Activated CD4-positive, alpha-beta memory T cell treated with anti-CD3 and anti-CD28 coated beads for 36 hours (primary cell): Measurements from ENCODE around the gene SYNPO2L. TPM values are rescaled to one million over a fixed set of nuclear protein-coding genes. Genes with fewer than 3 reads are reported as not detected.
"Not testable (repeated sequence)": the region's sequence is repeated elsewhere in the genome, so short reads cannot be mapped to it uniquely, and the experiment has no call there.

Source experiments
- CTCF ChIA-PET: fragments of 350-600 bp; sonication (Branson Sonifier 250); formaldehyde crosslinking; loops from one replicate; lab custom pipeline; 2021; ENCODE audit warnings: antibody characterized with exemption, inconsistent platforms; lab: Charles Lee
- POLR2A ChIA-PET: fragments of 350-600 bp; sonication (Branson Sonifier 250); formaldehyde crosslinking; loops from one replicate; lab custom pipeline; 2021; ENCODE audit warnings: antibody characterized with exemption; lab: Charles Lee
- DNase-seq: peaks from one replicate; pipeline ENCODE4 v3.0.0-alpha.2; 2020
- H3K27ac Mint-ChIP-seq: one replicate; pipeline ENCODE4 v1.8.0; 2021; ENCODE audit warnings: mixed read lengths
- H3K27me3 Mint-ChIP-seq: one replicate; pipeline ENCODE4 v1.8.0; 2021; ENCODE audit warnings: mixed read lengths
- H3K36me3 Mint-ChIP-seq: one replicate; pipeline ENCODE4 v1.8.0; 2021; ENCODE audit warnings: mixed read lengths
- H3K4me1 Mint-ChIP-seq: one replicate; pipeline ENCODE4 v1.8.0; 2021; ENCODE audit warnings: low read depth, mixed read lengths
- H3K4me3 Mint-ChIP-seq: one replicate; pipeline ENCODE4 v1.8.0; 2021; ENCODE audit warnings: mild to moderate bottlenecking, mixed read lengths
- H3K9me3 Mint-ChIP-seq: one replicate; pipeline ENCODE4 v1.8.0; 2021; ENCODE audit warnings: mixed read lengths
- intact Hi-C: fragments of 100-400 bp; cut with micrococcal nuclease; formaldehyde crosslinking; loops from one replicate; pipeline ENCODE4 v1.15.1; 2023
- total RNA-seq, 2 experiments: library from RNA; stranded (reverse); gene quantifications; one replicate each; pipeline ENCODE4 v1.2.3, GENCODE V29; 2021

SYNPO2L gene
- total RNA-seq, 2 experiments from 2014 or later, result not detected

DNA sequence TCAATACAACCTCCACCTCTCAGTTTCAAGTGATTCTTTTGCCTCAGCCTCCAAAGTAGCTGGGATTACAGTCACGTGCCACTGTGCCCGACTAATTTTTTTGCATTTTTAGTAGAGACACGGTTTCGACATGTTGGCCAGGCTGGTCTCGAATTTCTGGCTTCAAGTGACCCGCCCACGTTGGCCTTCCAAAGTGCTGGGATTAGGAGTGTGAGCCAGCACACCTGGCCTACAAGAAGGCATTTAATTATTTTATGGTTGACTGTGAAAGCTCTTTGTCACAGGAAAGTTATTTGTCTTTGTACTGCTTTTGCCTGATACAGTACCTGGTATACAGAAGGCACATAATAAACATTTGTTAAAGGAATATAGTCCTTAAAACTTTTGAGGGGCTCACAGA, 27.4 kb downstream of the SYNPO2L start:
- intact Hi-C loops, result loop anchor here (5.0 to 10.0 kb wide), 3 partner anchors 101 to 216 kb away; partner anchors contain the start of gene ANXA7
- H3K27me3 Mint-ChIP-seq, result no peaks in the 10 kb centered on the region

DNA sequence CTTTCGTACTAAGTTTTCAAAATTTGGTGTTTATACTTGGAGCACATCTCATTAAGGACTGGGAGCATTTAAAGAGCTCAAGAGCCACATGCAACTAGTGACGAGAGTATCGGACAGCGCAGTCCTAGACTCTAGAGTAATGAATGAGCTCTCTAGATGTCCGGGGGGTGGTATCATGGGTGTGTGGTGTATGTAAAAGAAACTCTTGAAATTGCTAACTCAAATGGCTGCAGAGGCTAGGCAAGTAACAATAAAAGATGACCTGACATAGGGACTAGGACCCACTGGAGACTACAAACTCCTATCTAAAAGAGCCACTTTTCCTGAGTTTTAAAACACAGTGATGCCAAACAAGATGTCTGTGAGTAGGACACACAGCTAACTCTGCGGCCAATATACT, 28.5 kb downstream of the SYNPO2L start:
- ChIA-PET CTCF (interaction anchor here (0.7 to 3.0 kb wide), 2 partner anchors 17 to 98 kb away, joined by 3 to 16 read pairs; no protein-coding TSS in a partner anchor), POLR2A (interaction anchor here (0.6 to 0.9 kb wide), 2 partner anchors 141 to 380 kb away, joined by 3 read pairs; partner anchors contain the start of gene DNAJC9)
- peaks cover 17% of the 10 kb centered on the region for H3K4me1 Mint-ChIP-seq
- no peak overlapping the region for H3K27ac Mint-ChIP-seq
- H3K36me3 Mint-ChIP-seq, result peaks cover 3% of the 10 kb centered on the region
- no peaks in the 10 kb centered on the region for H3K9me3 Mint-ChIP-seq
- DNase-seq, result no peak
- intact Hi-C loops, result loop anchor here (5.0 to 10.0 kb wide), 3 partner anchors 100 to 215 kb away; partner anchors contain the start of gene ANXA7
- H3K4me3 Mint-ChIP-seq, result peak overlapping the region; percentile 94
- no peaks in the 10 kb centered on the region for H3K27me3 Mint-ChIP-seq

More for the DNA sequence above, 27.4 kb downstream of the SYNPO2L start:
- CTCF ChIA-PET, result interaction anchor here (3.0 kb wide), 1 partner anchor 16 kb away, joined by 16 read pairs; no protein-coding TSS in a partner anchor
- no peak overlapping the region for H3K4me3 Mint-ChIP-seq
- H3K36me3 Mint-ChIP-seq, result peaks cover 3% of the 10 kb centered on the region
- no peaks in the 10 kb centered on the region for H3K9me3 Mint-ChIP-seq
- H3K27ac Mint-ChIP-seq, result no peak overlapping the region
- H3K4me1 Mint-ChIP-seq, result peaks cover 17% of the 10 kb centered on the region
- POLR2A ChIA-PET, result no interaction called here
- DNase-seq, result no peak

DNA sequence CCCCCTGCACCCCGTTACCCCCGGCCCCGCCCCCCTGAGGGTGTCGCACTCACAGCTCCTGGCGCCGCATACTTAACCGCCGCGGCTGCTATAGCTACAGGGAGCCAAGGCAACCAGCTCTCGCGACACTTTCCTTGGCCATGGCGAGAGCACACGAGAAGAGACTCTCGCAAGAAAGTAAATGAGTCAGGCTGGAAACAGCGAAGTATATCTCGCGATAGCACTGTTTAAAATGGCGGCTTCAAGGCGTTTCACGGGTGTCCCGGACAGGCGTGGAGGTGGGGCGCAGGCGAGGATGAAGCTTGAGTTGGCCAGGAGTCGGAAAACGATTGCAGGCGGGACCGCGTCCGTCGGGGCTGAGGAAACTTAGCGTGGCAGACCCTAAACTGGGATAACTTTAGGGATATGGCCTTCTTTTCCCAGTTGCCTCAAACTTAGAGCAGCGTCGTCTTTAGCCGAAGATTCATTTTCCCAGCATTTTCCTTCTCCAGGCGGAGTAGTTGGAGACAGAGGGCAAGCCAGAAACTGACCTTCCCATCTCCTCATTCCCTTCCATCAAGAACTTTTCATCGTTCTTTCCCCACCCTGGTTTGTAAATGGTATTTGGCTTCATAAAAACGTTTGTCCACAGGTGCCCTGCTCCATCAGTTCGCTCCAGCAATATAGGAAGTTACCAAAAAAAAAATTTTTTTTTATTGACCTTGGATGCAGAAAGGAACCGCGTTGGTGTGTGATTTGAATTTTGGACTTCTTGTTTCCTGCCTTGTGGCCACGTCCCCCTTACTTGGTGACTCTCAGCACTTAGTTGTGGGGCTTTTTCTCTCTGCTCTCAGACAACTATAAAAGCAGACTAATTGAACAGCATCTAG, 29.7 kb downstream of the SYNPO2L start:
- ChIA-PET CTCF (interaction anchor here (0.6 to 2.0 kb wide), 4 partner anchors 10 to 96 kb away, joined by 3 to 9 read pairs (median 4); no protein-coding TSS in a partner anchor), POLR2A (interaction anchor here (0.6 to 1.0 kb wide), 3 partner anchors 66 to 529 kb away, joined by 3 to 5 read pairs (median 3); no protein-coding TSS in a partner anchor)
- no peaks in the 10 kb centered on the region for H3K27me3 Mint-ChIP-seq
- intact Hi-C loops, result loop anchor here (1.0 to 10.0 kb wide), 4 partner anchors 99 to 379 kb away; partner anchors contain the start of genes ANXA7 and DNAJC9
- H3K4me1 Mint-ChIP-seq, result peaks cover 17% of the 10 kb centered on the region
- peak overlapping the region; percentile 94 for H3K4me3 Mint-ChIP-seq
- H3K36me3 Mint-ChIP-seq, result peaks cover 3% of the 10 kb centered on the region
- no peaks in the 10 kb centered on the region for H3K9me3 Mint-ChIP-seq
- DNase-seq, result peak; percentile 96
- H3K27ac Mint-ChIP-seq, result peak overlapping the region; percentile 93

DNA sequence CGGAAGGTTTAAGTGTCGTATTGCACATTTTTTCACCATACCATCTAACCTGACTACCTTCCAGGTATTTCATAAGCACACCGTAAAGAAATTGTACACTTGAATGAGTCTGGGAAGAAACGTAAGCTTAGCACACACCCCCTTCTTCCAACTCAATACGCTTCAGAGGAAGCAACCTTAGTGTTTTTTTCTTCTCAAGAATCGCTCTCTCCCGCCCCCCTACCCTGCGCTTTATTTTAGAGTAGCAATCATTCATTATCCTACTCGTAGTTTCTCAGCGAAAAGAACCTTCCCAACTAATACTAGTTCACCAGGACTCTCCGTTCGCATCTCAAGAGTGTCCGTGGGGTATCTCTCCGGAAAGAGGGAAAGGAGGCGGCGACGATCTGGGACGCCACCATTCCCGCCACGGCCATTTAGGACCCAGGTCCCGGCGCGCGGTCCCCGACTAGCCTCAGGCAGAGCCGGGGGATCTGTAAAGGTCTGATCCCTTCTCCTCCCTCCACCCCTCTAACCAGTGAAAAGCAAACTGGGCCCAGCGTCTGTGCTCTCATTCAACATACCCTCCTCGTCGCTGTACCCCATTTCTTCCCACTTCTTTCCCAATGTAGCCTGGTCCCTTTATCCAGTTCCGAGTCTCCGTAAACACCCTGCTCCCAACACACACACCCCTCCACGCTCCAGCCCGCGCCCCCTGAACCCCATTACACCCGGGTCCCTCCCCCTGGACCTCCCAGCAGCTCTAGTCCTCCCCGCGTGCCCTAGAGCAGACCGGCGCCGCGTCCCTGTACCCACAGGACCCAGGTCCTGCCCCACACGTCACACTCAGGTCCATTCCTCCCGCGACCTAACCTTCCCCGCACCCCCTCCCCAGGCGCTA, 30.6 kb downstream of the SYNPO2L start:
- peak; percentile 32 for DNase-seq
- intact Hi-C loops, result loop anchor here (5.0 to 10.0 kb wide), 3 partner anchors 98 to 213 kb away; partner anchors contain the start of gene ANXA7
- no peaks in the 10 kb centered on the region for H3K9me3 Mint-ChIP-seq
- H3K27ac Mint-ChIP-seq, result peak overlapping the region; percentile 93
- H3K36me3 Mint-ChIP-seq, result peaks cover 3% of the 10 kb centered on the region
- ChIA-PET POLR2A (interaction anchor here (0.6 to 1.0 kb wide), 4 partner anchors 65 to 528 kb away, joined by 3 to 7 read pairs (median 4); no protein-coding TSS in a partner anchor), CTCF (interaction anchor here (0.8 to 2.0 kb wide), 3 partner anchors 9 to 95 kb away, joined by 3 to 9 read pairs (median 4); no protein-coding TSS in a partner anchor)
- no peaks in the 10 kb centered on the region for H3K27me3 Mint-ChIP-seq
- peaks cover 17% of the 10 kb centered on the region for H3K4me1 Mint-ChIP-seq
- peak overlapping the region; percentile 94 for H3K4me3 Mint-ChIP-seq

DNA sequence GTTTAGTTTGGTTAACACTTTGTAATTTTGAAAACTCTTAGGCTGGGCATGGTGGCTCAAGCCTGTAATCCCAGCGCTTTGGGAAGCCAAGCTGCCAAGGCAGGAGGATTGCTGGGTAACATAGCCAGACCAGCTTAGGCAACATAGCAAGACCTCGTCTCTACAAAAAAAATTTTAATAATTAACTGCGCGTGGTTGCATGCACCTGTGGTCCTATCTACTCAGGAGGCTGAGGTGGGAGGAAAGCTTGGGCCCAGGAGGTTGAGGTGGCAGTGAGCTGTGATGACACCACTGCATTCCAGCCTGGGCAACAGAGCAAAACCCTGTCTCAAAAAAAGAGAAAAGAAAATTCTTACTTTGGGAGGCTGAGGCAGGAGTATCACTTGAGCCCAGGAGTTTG, 32.8 kb downstream of the SYNPO2L start:
- peaks cover 17% of the 10 kb centered on the region for H3K4me1 Mint-ChIP-seq
- H3K27me3 Mint-ChIP-seq, result no peaks in the 10 kb centered on the region
- POLR2A ChIA-PET, result no interaction called here
- no peaks in the 10 kb centered on the region for H3K9me3 Mint-ChIP-seq
- no peak overlapping the region for H3K4me3 Mint-ChIP-seq
- no peak for DNase-seq
- H3K36me3 Mint-ChIP-seq, result peaks cover 3% of the 10 kb centered on the region
- CTCF ChIA-PET, result interaction anchor here (1.0 to 1.4 kb wide), 2 partner anchors 20 to 94 kb away, joined by 3 read pairs; no protein-coding TSS in a partner anchor
- no peak overlapping the region for H3K27ac Mint-ChIP-seq
- intact Hi-C loops, result loop anchor here (10.0 kb wide), 1 partner anchor 152 kb away; a partner anchor contains a TSS

DNA sequence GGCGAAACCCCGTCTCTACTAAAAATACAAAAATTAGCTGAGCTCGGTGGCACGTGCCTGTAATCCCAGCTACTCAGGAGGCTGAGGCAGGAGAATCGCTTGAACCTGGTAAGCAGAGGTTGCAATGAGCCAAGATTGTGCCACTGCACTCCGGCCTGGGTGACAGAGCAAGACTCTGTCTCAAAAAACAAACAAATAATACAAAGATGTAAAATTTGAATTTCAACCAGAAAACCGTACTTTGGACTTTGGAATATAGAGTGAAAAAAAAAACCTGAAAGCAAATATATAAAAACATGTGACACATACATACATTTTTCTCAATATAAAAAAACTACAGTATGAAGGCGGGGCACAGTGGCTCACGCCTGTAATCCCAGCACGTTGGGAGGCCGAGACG, 34.9 kb downstream of the SYNPO2L start:
- CTCF ChIA-PET, H3K4me1 Mint-ChIP-seq, POLR2A ChIA-PET, H3K27me3 Mint-ChIP-seq, DNase-seq, H3K4me3 Mint-ChIP-seq, H3K27ac Mint-ChIP-seq, H3K9me3 Mint-ChIP-seq, H3K36me3 Mint-ChIP-seq: not testable (repeated sequence)
- intact Hi-C loops, result loop anchor here (10.0 kb wide), 1 partner anchor 154 kb away; a partner anchor contains a TSS

DNA sequence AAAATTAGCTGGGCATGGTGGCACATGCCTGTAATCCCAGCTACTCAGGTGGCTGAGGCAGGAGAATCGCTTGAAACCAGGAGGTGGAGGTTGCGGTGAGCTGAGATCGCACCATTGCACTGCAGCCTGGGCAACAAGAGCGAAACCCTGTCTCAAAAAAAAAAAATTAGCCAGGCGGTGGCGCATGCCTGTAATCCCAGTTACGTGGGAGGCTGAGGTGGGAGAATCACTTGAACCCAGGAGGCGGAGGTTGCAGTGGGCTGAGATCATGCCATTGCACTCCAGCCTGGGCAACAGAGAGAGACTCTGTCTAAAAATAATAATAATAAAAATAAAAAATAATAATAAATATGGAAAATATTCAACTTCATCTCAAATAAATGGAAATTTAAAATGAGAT, 38.7 kb downstream of the SYNPO2L start:
- intact Hi-C loops, result not testable (repeated sequence)

DNA sequence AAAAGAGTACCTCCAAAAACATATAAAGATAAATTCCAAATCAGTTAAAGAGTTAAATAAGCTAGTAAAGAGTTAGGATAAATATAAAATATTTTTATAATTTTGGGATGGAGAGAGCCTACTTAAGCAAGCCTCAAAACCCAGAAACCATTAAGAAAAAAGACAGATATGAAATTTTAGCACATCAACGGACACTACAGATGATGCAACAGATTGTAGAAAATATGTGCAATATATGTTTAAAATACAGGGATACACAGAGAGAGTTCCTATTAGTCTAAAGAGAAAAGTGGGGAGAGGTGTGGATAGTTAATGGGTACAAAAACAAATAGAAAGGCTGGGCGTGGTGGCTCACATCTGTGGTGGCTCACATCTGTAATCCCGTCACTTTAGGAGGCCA, 41.1 kb downstream of the SYNPO2L start:
- ChIA-PET CTCF (no interaction called here), POLR2A (no interaction called here)
- no peak overlapping the region for H3K27ac Mint-ChIP-seq
- H3K27me3 Mint-ChIP-seq, result no peaks in the 10 kb centered on the region
- no peak overlapping the region for H3K4me3 Mint-ChIP-seq
- H3K9me3 Mint-ChIP-seq, result no peaks in the 10 kb centered on the region
- no peaks in the 10 kb centered on the region for H3K4me1 Mint-ChIP-seq
- intact Hi-C loops, result no loop called here
- no peak for DNase-seq
- no peaks in the 10 kb centered on the region for H3K36me3 Mint-ChIP-seq

More for the DNA sequence above, 38.7 kb downstream of the SYNPO2L start:
- H3K4me1 Mint-ChIP-seq, H3K4me3 Mint-ChIP-seq, H3K9me3 Mint-ChIP-seq, H3K36me3 Mint-ChIP-seq, DNase-seq, H3K27me3 Mint-ChIP-seq, POLR2A ChIA-PET, H3K27ac Mint-ChIP-seq: not testable (repeated sequence)
- CTCF ChIA-PET, result interaction anchor here (1.4 kb wide), 1 partner anchor 27 kb away, joined by 3 read pairs; no protein-coding TSS in a partner anchor

DNA sequence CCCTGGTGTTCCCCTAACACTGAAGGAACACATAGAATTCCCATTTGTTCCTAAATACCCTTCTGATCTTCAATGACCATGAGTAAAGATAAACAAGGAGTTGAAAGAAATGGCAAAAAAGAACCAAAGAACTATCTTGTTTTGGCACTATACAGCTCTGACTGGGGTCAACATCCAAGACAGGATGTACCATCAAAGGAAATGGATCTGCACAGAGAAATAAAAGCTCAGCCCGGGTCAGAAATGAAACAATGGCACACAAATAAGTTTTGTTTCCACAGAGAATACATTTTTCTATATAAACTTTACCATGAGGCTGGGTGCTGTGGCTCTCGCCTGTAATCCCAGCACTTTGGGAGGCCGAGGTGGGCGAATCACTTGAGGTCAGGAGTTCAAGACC, 46.7 kb downstream of the SYNPO2L start:
- DNase-seq, result no peak
- intact Hi-C loops, result no loop called here
- H3K27me3 Mint-ChIP-seq, result no peaks in the 10 kb centered on the region
- H3K4me1 Mint-ChIP-seq, result no peaks in the 10 kb centered on the region
- H3K27ac Mint-ChIP-seq, result no peak overlapping the region
- H3K4me3 Mint-ChIP-seq, result no peak overlapping the region
- ChIA-PET CTCF (interaction anchor here (1.4 kb wide), 1 partner anchor 36 kb away, joined by 3 read pairs; no protein-coding TSS in a partner anchor), POLR2A (no interaction called here)
- no peaks in the 10 kb centered on the region for H3K36me3 Mint-ChIP-seq
- H3K9me3 Mint-ChIP-seq, result no peaks in the 10 kb centered on the region

DNA sequence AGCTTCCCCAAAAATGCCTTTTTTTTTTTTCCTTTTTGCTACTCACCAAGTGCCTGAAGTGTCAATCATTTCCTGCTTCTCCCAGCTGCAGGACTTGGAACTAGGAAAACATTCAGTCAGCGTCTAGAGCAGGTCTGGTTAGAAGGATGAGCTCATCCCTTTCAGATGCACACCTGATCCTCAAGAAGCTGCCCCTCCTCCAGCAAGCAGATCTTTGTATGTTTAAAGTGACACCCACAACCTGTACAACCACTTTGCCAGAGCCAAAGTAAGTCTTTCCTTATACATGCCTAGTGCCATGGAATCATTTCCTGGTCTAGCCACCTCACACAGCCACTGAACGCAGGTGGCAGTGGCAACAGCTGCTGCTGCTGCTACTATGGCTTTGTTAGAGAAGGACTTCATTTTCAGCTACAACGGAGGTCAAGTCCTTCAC, 54.3 kb downstream of the SYNPO2L start:
- Mint-ChIP-seq H3K36me3 (no peaks in the 10 kb centered on the region), H3K4me1 (no peaks in the 10 kb centered on the region), H3K9me3 (no peaks in the 10 kb centered on the region), H3K27me3 (no peaks in the 10 kb centered on the region), H3K4me3 (no peak overlapping the region), H3K27ac (no peak overlapping the region)
- no peak for DNase-seq
- ChIA-PET CTCF (interaction anchor here (2.5 kb wide), 1 partner anchor 72 kb away, joined by 7 read pairs; no protein-coding TSS in a partner anchor), POLR2A (no interaction called here)
- intact Hi-C loops, result no loop called here

DNA sequence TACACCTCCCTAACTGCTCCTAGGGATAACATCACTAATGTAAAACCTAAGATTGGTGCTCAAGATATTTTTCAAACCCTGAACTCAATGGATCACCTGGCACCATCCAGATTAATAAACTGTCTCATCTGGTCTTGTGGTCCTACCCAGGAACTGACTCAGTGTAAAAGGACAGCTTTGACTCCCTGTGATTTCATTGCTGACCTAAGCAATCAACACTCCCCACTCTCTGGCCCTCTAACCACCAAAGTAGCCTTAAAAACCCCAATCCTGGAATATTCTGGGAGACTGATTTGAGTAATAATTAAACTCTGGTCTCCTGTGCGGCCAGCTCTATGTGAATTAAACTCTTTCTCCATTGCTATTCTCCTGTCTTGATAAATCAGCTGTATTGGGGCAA, 58.5 kb downstream of the SYNPO2L start:
- H3K27me3 Mint-ChIP-seq, result no peaks in the 10 kb centered on the region
- POLR2A ChIA-PET, result no interaction called here
- no peaks in the 10 kb centered on the region for H3K36me3 Mint-ChIP-seq
- intact Hi-C loops, result no loop called here
- DNase-seq, result no peak
- H3K27ac Mint-ChIP-seq, result no peak overlapping the region
- peaks cover 4% of the 10 kb centered on the region for H3K4me1 Mint-ChIP-seq
- no peaks in the 10 kb centered on the region for H3K9me3 Mint-ChIP-seq
- no peak overlapping the region for H3K4me3 Mint-ChIP-seq
- CTCF ChIA-PET, result interaction anchor here (1.1 kb wide), 1 partner anchor 16 kb away, joined by 4 read pairs; no protein-coding TSS in a partner anchor
